HepG2 (cell line): ENCODE results near the gene ZNF771. TPM values are rescaled to one million over a fixed set of nuclear protein-coding genes. Genes with fewer than 3 reads are reported as not detected.
A peak's percentile ranks its signal among the peaks of the same experiment; 100 is the strongest.

Experiments
- ARID2 ChIP-seq: sonication (generic); formaldehyde crosslinking; IDR thresholded peaks from 2 replicates; pipeline ENCODE4 v1.8.1; 2022; ENCODE audit warnings: mild to moderate bottlenecking, missing genetic modification reagents, borderline replicate concordance
- HCFC1 ChIP-seq: fragments of 150-350 bp; IDR thresholded peaks from 2 replicates; pipeline ENCODE4 v1.6.1; 2014; ENCODE audit warnings: low read depth, low read length
- HNF4A ChIP-seq: sonication (generic); formaldehyde crosslinking; IDR thresholded peaks from 2 replicates; pipeline ENCODE4 v1.4.0; 2020; ENCODE audit warnings: missing genetic modification reagents
- NFRKB ChIP-seq: fragments of 450-650 bp; IDR thresholded peaks from 2 replicates; pipeline ENCODE4 v1.6.1; 2017
- RELA ChIP-seq: sonication (generic); formaldehyde crosslinking; IDR thresholded peaks from 2 replicates; pipeline ENCODE4 v1.4.0; 2020; ENCODE audit warnings: missing genetic modification reagents
- SOX13 ChIP-seq, 3 experiments: fragments of 450-650 bp in 1 of 3; sonication (generic) in 1 of 3; formaldehyde crosslinking in 1 of 3; IDR thresholded peaks in 2 of 3; conservative IDR thresholded peaks in 1 of 3; 2 replicates each; pipeline versions ENCODE4 v1.5.0 to v1.6.1; 2016 to 2020; ENCODE audit warnings: antibody characterized with exemption in 1 of 3, mild to moderate bottlenecking in 1 of 3, missing compliant biosample characterization in 1 of 3, missing genetic modification reagents in 1 of 3, moderate library complexity in 1 of 3
- STAG1 ChIP-seq: sonication (generic); formaldehyde crosslinking; IDR thresholded peaks from 2 replicates; pipeline ENCODE4 v1.4.0; 2020; ENCODE audit warnings: missing genetic modification reagents
- TBL1XR1 ChIP-seq: fragments of 150-350 bp; IDR thresholded peaks from 2 replicates; pipeline ENCODE4 v1.6.1; 2014; ENCODE audit warnings: borderline replicate concordance, low read length; ENCODE audit not compliant: partially characterized antibody
- ZNF337 ChIP-seq: sonication (generic); formaldehyde crosslinking; IDR thresholded peaks from 2 replicates; pipeline ENCODE4 v1.5.1; 2020; ENCODE audit warnings: missing genetic modification reagents, low read depth, mild to moderate bottlenecking, borderline replicate concordance
- ZNF616 ChIP-seq: sonication (generic); formaldehyde crosslinking; IDR thresholded peaks from 2 replicates; pipeline ENCODE4 v1.5.0; 2020; ENCODE audit warnings: low read depth, mild to moderate bottlenecking, missing genetic modification reagents
- ZNF7 ChIP-seq: IDR thresholded peaks from 2 replicates; pipeline ENCODE4 v1.6.1; 2016; ENCODE audit warnings: missing biosample characterization, missing genetic modification reagents
- polyA plus RNA-seq, 8 experiments: library from polyadenylated mRNA; depleted of rRNA in 3 of 8; stranded (reverse) in 7 of 8; unstranded in 1 of 8; fragments of >200 nt; fragmentation: Illumina TruSeq in 4 of 8; extraction: Trizol in 4 of 8; gene quantifications; 2 replicates each; pipeline versions ENCODE4 v1.2.1 to v1.2.3, GENCODE V29; 2011 to 2016; ENCODE audit warnings: low read depth in 4 of 8, missing spikeins in 1 of 8, mixed read lengths in 1 of 8; ENCODE audit not compliant: insufficient read depth in 1 of 8
- total RNA-seq, 5 experiments: library from RNA; depleted of rRNA; stranded (reverse); fragments of >200 nt; fragmentation: Illumina TruSeq; extraction: Trizol; gene quantifications; 2 replicates each; pipeline ENCODE4 v1.2.3, GENCODE V29; 2016; ENCODE audit warnings: low read depth in 1 of 5
- TF ChIP-seq, protein P1 (sequence below): sonication (generic); formaldehyde crosslinking; IDR thresholded peaks from 2 replicates; pipeline ENCODE4 v1.4.0; 2020; ENCODE audit warnings: missing genetic modification reagents, borderline replicate concordance
- TF ChIP-seq, protein P2 (sequence below): sonication (generic); formaldehyde crosslinking; IDR thresholded peaks from 2 replicates; pipeline ENCODE4 v1.5.0; 2020; ENCODE audit warnings: mild to moderate bottlenecking, missing genetic modification reagents, borderline replicate concordance
- TF ChIP-seq, protein P3 (sequence below): sonication (generic); formaldehyde crosslinking; IDR thresholded peaks from 2 replicates; pipeline ENCODE4 v1.4.0; 2020; ENCODE audit warnings: mild to moderate bottlenecking, missing genetic modification reagents

The ZNF771 gene
- total and polyA plus RNA-seq, 2 of the 13 experiments (the other 11 are each of a cell fraction or from before 2014, with no cell fraction given): 5.0 to 11.8 TPM

GRCh38 chr16:30409125-30410060, 2.0 kb downstream of the ZNF771 start (continued):
- TF ChIP-seq HCFC1 (no peak), ZNF337 (0 out of 2 replicates have a peak, but pooled peaks have one; percentile 74), ZNF7 (CRISPR knock-in tag) (no peak), SOX13 (IDR thresholded peaks at IDR 0.05) (no peak), SOX13 (CRISPR knock-in tag; conservative IDR thresholded peaks at IDR 0.05 in 1 of 2, IDR thresholded peaks at IDR 0.05 in 1 of 2) (peak in 1 of 2 experiments; percentile 41; a peak in 1 of 4 replicates), ARID2 (CRISPR knock-in tag) (no peak), RELA (CRISPR knock-in tag) (0 out of 2 replicates have a peak, but pooled peaks have one; percentile 62), HNF4A (CRISPR knock-in tag) (0 out of 2 replicates have a peak, but pooled peaks have one; percentile 3), NFRKB (no peak), ZNF616 (CRISPR knock-in tag) (no peak), TBL1XR1 (no peak), STAG1 (CRISPR knock-in tag) (peak; percentile 97)
- TF ChIP-seq, protein P1, sequence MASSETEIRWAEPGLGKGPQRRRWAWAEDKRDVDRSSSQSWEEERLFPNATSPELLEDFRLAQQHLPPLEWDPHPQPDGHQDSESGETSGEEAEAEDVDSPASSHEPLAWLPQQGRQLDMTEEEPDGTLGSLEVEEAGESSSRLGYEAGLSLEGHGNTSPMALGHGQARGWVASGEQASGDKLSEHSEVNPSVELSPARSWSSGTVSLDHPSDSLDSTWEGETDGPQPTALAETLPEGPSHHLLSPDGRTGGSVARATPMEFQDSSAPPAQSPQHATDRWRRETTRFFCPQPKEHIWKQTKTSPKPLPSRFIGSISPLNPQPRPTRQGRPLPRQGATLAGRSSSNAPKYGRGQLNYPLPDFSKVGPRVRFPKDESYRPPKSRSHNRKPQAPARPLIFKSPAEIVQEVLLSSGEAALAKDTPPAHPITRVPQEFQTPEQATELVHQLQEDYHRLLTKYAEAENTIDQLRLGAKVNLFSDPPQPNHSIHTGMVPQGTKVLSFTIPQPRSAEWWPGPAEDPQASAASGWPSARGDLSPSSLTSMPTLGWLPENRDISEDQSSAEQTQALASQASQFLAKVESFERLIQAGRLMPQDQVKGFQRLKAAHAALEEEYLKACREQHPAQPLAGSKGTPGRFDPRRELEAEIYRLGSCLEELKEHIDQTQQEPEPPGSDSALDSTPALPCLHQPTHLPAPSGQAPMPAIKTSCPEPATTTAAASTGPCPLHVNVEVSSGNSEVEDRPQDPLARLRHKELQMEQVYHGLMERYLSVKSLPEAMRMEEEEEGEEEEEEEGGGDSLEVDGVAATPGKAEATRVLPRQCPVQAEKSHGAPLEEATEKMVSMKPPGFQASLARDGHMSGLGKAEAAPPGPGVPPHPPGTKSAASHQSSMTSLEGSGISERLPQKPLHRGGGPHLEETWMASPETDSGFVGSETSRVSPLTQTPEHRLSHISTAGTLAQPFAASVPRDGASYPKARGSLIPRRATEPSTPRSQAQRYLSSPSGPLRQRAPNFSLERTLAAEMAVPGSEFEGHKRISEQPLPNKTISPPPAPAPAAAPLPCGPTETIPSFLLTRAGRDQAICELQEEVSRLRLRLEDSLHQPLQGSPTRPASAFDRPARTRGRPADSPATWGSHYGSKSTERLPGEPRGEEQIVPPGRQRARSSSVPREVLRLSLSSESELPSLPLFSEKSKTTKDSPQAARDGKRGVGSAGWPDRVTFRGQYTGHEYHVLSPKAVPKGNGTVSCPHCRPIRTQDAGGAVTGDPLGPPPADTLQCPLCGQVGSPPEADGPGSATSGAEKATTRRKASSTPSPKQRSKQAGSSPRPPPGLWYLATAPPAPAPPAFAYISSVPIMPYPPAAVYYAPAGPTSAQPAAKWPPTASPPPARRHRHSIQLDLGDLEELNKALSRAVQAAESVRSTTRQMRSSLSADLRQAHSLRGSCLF: no peak
- TF ChIP-seq, protein P2, sequence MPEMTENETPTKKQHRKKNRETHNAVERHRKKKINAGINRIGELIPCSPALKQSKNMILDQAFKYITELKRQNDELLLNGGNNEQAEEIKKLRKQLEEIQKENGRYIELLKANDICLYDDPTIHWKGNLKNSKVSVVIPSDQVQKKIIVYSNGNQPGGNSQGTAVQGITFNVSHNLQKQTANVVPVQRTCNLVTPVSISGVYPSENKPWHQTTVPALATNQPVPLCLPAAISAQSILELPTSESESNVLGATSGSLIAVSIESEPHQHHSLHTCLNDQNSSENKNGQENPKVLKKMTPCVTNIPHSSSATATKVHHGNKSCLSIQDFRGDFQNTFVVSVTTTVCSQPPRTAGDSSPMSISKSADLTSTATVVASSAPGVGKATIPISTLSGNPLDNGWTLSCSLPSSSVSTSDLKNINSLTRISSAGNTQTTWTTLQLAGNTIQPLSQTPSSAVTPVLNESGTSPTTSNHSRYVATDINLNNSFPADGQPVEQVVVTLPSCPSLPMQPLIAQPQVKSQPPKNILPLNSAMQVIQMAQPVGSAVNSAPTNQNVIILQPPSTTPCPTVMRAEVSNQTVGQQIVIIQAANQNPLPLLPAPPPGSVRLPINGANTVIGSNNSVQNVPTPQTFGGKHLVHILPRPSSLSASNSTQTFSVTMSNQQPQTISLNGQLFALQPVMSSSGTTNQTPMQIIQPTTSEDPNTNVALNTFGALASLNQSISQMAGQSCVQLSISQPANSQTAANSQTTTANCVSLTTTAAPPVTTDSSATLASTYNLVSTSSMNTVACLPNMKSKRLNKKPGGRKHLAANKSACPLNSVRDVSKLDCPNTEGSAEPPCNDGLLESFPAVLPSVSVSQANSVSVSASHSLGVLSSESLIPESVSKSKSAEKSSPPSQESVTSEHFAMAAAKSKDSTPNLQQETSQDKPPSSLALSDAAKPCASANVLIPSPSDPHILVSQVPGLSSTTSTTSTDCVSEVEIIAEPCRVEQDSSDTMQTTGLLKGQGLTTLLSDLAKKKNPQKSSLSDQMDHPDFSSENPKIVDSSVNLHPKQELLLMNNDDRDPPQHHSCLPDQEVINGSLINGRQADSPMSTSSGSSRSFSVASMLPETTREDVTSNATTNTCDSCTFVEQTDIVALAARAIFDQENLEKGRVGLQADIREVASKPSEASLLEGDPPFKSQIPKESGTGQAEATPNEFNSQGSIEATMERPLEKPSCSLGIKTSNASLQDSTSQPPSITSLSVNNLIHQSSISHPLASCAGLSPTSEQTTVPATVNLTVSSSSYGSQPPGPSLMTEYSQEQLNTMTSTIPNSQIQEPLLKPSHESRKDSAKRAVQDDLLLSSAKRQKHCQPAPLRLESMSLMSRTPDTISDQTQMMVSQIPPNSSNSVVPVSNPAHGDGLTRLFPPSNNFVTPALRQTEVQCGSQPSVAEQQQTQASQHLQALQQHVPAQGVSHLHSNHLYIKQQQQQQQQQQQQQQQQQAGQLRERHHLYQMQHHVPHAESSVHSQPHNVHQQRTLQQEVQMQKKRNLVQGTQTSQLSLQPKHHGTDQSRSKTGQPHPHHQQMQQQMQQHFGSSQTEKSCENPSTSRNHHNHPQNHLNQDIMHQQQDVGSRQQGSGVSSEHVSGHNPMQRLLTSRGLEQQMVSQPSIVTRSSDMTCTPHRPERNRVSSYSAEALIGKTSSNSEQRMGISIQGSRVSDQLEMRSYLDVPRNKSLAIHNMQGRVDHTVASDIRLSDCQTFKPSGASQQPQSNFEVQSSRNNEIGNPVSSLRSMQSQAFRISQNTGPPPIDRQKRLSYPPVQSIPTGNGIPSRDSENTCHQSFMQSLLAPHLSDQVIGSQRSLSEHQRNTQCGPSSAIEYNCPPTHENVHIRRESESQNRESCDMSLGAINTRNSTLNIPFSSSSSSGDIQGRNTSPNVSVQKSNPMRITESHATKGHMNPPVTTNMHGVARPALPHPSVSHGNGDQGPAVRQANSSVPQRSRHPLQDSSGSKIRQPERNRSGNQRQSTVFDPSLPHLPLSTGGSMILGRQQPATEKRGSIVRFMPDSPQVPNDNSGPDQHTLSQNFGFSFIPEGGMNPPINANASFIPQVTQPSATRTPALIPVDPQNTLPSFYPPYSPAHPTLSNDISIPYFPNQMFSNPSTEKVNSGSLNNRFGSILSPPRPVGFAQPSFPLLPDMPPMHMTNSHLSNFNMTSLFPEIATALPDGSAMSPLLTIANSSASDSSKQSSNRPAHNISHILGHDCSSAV (CRISPR knock-in tag): no peak
- TF ChIP-seq, protein P3, sequence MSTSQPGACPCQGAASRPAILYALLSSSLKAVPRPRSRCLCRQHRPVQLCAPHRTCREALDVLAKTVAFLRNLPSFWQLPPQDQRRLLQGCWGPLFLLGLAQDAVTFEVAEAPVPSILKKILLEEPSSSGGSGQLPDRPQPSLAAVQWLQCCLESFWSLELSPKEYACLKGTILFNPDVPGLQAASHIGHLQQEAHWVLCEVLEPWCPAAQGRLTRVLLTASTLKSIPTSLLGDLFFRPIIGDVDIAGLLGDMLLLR (CRISPR knock-in tag): 0 out of 2 replicates have a peak, but pooled peaks have one; percentile 55
